ENCODE measurements around the gene MRC1.

Gene MRC1

DNA sequence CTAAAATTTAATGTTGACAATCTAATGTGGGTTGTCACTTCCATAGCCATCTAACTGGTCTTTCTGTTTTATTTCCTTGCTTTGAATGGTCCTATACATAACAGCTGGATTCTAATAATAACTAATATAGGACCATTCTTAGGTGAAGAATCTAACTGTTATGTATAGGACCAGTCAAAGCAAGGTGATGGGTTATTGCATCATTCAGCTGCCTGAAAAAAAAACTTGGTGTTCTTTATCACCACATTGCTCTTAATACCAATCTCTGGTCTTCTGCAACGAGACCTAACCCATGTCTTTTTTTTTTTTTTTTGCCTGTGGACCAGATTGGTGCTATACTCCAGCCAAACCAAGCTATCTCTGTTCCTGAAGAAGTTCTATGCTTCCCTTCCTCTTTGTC lies 96.9 kb downstream of the MRC1 start:
- no peaks in the 10 kb centered on the region for H3K9me3 ChIP-seq (ENCODE audit: control insufficient read depth, insufficient read depth, low read depth, low read length)
- TF ChIP-seq ZIC2 (tag by site-specific recombination; IDR thresholded peaks at IDR 0.05) (no peak), ZNF157 (tag by site-specific recombination; IDR thresholded peaks at IDR 0.05) (no peak), ZSCAN30 (tag by site-specific recombination; IDR thresholded peaks at IDR 0.05) (no peak)
- no peaks in the 10 kb centered on the region for H3K4me1 ChIP-seq (ENCODE audit: control insufficient read depth, insufficient read depth, low read length)
- no peak overlapping the region for H3K27ac ChIP-seq (ENCODE audit: extremely low read depth, low read depth, low read length)
- ChIA-PET CTCF (interaction anchor here (0.6 to 2.6 kb wide), 5 partner anchors 9 to 530 kb away, joined by 3 to 8 read pairs (median 4); no protein-coding TSS in a partner anchor), POLR2A (no interaction called here)
- H3K4me3 ChIP-seq (ENCODE audit: low read depth, low read length) = no peak overlapping the region
- no peaks in the 10 kb centered on the region for H3K36me3 ChIP-seq (ENCODE audit: control insufficient read depth in 2 of 2, insufficient read depth in 1 of 2, low read length in 2 of 2)

DNA sequence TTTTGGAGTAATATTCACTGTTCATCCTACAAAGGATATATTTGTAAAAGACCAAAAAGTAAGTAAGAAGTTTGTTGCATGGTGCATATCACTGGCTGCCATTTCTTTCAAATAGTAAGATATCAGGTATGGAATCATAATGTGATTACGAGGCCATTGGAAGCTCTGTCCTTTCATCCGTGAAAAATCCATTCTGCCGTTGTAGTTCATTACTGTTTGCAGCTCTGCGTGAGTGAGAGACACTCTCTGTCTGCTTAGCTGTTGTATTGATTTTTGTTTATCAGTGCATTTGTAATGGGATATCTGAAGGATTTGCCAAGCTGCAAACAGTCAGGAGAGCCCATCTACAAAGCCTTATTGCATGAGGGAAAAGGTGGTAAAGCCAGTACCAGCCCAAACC lies 98.5 kb downstream of the MRC1 start:
- POLR2A ChIA-PET = no interaction called here
- Histone ChIP-seq H3K9me3 (ENCODE audit: control insufficient read depth, insufficient read depth, low read depth, low read length) (no peaks in the 10 kb centered on the region), H3K4me1 (ENCODE audit: control insufficient read depth, insufficient read depth, low read length) (no peaks in the 10 kb centered on the region), H3K27ac (ENCODE audit: extremely low read depth, low read depth, low read length) (no peak overlapping the region), H3K4me3 (ENCODE audit: low read depth, low read length) (no peak overlapping the region), H3K36me3 (ENCODE audit: control insufficient read depth in 2 of 2, insufficient read depth in 1 of 2, low read length in 2 of 2) (no peaks in the 10 kb centered on the region)
- TF ChIP-seq BCL6B (tag by site-specific recombination; IDR thresholded peaks at IDR 0.05) = no peak
- TF ChIP-seq, protein P1, sequence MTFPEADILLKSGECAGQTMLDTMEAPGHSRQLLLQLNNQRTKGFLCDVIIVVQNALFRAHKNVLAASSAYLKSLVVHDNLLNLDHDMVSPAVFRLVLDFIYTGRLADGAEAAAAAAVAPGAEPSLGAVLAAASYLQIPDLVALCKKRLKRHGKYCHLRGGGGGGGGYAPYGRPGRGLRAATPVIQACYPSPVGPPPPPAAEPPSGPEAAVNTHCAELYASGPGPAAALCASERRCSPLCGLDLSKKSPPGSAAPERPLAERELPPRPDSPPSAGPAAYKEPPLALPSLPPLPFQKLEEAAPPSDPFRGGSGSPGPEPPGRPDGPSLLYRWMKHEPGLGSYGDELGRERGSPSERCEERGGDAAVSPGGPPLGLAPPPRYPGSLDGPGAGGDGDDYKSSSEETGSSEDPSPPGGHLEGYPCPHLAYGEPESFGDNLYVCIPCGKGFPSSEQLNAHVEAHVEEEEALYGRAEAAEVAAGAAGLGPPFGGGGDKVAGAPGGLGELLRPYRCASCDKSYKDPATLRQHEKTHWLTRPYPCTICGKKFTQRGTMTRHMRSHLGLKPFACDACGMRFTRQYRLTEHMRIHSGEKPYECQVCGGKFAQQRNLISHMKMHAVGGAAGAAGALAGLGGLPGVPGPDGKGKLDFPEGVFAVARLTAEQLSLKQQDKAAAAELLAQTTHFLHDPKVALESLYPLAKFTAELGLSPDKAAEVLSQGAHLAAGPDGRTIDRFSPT (tag by site-specific recombination; IDR thresholded peaks at IDR 0.05) = no peak
- TF ChIP-seq ZNF670 (tag by site-specific recombination; IDR thresholded peaks at IDR 0.05; ENCODE audit: low read depth) = no peak
- no peak for TF ChIP-seq ZNF155 (tag by site-specific recombination; IDR thresholded peaks at IDR 0.05)
- TF ChIP-seq IKZF3 (tag by site-specific recombination; IDR thresholded peaks at IDR 0.05) = no peak
- TF ChIP-seq ZNF513 (tag by site-specific recombination; IDR thresholded peaks at IDR 0.05) = no peak
- no peak for TF ChIP-seq ZNF133 (tag by site-specific recombination; IDR thresholded peaks at IDR 0.05)
- CTCF ChIA-PET = interaction anchor here (0.5 to 1.7 kb wide), 3 partner anchors 33 to 350 kb away, joined by 3 to 8 read pairs (median 4); no protein-coding TSS in a partner anchor

DNA sequence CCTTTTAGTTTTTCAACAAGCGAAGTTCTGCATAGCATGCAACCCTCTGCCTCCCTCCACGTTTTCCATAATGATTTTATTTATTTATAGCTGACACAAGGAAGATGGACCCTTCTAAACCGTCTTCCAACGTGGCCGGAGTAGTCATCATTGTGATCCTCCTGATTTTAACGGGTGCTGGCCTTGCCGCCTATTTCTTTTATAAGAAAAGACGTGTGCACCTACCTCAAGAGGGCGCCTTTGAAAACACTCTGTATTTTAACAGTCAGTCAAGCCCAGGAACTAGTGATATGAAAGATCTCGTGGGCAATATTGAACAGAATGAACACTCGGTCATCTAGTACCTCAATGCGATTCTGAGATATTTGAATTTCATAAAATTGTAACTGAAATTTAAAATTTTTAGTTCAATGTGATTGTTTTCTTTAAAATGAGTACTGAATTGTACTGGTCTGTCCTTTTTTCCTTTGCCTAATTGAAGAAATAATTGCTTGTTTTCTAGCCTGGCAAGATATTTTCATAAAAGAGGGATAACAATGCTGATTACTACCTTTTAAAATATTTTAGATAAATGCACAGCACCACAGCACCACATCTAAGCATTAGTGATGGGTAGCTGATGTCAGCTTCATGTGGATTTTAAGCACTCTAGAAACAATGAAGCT lies 101.1 kb downstream of the MRC1 start:
- H3K4me3 ChIP-seq (ENCODE audit: low read depth, low read length) = no peak overlapping the region
- ChIA-PET POLR2A (no interaction called here), CTCF (interaction anchor here (0.6 to 1.7 kb wide), 13 partner anchors 8 to 1016 kb away, joined by 3 to 7 read pairs (median 3); no protein-coding TSS in a partner anchor)

DNA sequence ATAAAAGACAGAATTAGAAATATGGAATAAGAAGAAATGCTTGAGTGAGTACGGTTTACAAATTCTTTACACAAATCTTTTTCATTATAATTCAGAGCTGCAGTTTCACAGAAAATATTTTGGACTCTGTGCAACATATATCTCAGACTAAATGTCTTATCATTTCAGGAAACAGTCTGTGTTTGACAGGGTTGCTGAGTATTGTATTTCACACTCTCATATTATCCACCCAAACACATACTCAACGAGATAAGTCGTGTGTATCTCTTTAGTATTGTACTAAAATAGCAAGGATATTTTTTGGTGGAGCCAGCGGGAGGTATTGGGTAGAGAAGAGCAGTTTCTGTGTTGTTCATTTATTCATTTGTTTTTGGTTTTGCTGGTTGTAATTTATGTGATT lies 103.6 kb downstream of the MRC1 start:
- Histone ChIP-seq H3K4me3 (ENCODE audit: low read depth, low read length) (no peak overlapping the region), H3K36me3 (ENCODE audit: control insufficient read depth in 2 of 2, insufficient read depth in 1 of 2, low read length in 2 of 2) (no peaks in the 10 kb centered on the region), H3K27ac (ENCODE audit: extremely low read depth, low read depth, low read length) (no peak overlapping the region), H3K4me1 (ENCODE audit: control insufficient read depth, insufficient read depth, low read length) (no peaks in the 10 kb centered on the region), H3K9me3 (ENCODE audit: control insufficient read depth, insufficient read depth, low read depth, low read length) (no peaks in the 10 kb centered on the region)
- CTCF ChIA-PET = interaction anchor here (2.0 kb wide), 1 partner anchor 304 kb away, joined by 4 read pairs; no protein-coding TSS in a partner anchor
- POLR2A ChIA-PET = no interaction called here
- TF ChIP-seq, protein P2, sequence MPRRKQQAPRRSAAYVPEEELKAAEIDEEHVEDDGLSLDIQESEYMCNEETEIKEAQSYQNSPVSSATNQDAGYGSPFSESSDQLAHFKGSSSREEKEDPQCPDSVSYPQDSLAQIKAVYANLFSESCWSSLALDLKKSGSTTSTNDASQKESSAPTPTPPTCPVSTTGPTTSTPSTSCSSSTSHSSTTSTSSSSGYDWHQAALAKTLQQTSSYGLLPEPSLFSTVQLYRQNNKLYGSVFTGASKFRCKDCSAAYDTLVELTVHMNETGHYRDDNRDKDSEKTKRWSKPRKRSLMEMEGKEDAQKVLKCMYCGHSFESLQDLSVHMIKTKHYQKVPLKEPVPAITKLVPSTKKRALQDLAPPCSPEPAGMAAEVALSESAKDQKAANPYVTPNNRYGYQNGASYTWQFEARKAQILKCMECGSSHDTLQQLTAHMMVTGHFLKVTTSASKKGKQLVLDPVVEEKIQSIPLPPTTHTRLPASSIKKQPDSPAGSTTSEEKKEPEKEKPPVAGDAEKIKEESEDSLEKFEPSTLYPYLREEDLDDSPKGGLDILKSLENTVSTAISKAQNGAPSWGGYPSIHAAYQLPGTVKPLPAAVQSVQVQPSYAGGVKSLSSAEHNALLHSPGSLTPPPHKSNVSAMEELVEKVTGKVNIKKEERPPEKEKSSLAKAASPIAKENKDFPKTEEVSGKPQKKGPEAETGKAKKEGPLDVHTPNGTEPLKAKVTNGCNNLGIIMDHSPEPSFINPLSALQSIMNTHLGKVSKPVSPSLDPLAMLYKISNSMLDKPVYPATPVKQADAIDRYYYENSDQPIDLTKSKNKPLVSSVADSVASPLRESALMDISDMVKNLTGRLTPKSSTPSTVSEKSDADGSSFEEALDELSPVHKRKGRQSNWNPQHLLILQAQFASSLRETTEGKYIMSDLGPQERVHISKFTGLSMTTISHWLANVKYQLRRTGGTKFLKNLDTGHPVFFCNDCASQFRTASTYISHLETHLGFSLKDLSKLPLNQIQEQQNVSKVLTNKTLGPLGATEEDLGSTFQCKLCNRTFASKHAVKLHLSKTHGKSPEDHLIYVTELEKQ (tag by site-specific recombination; IDR thresholded peaks at IDR 0.05; ENCODE audit: borderline replicate concordance) = no peak
- TF ChIP-seq ZNF585B (tag by site-specific recombination; IDR thresholded peaks at IDR 0.05) (no peak), ZSCAN18 (tag by site-specific recombination; IDR thresholded peaks at IDR 0.05) (no peak)

More for the DNA sequence above, 101.1 kb downstream of the MRC1 start:
- Histone ChIP-seq H3K27ac (ENCODE audit: extremely low read depth, low read depth, low read length) (no peak overlapping the region), H3K9me3 (ENCODE audit: control insufficient read depth, insufficient read depth, low read depth, low read length) (no peaks in the 10 kb centered on the region), H3K4me1 (ENCODE audit: control insufficient read depth, insufficient read depth, low read length) (no peaks in the 10 kb centered on the region), H3K36me3 (ENCODE audit: control insufficient read depth in 2 of 2, insufficient read depth in 1 of 2, low read length in 2 of 2) (no peaks in the 10 kb centered on the region)
- TF ChIP-seq ZNF654 (tag by site-specific recombination; IDR thresholded peaks at IDR 0.05; ENCODE audit: low read depth) (peak; percentile 31; the same call in 1 of the 2 replicates), KLF9 (tag by site-specific recombination; IDR thresholded peaks at IDR 0.05; ENCODE audit: low read depth) (no peak), ZNF2 (tag by site-specific recombination; IDR thresholded peaks at IDR 0.05) (peak; percentile 55; the same call in 1 of the 2 replicates)

All from HEK293 (cell line).